Omental fat pad (tissue), 4 donors: ENCODE results near the gene GPR25. TPM values are rescaled to one million over a fixed set of nuclear protein-coding genes. Genes with fewer than 3 reads are reported as not detected.

Source experiments
- ATAC-seq: fragments of 150-250 bp; one replicate; pipeline ENCODE4 v1.9.1; 2016; ENCODE audit warnings: mild to moderate bottlenecking, moderate library complexity; ENCODE audit not compliant: low FRiP score
- DNase-seq: peaks from one replicate; pipeline ENCODE4 v3.0.0-alpha.2; 2019; ENCODE audit warnings: low spot score
- total RNA-seq, 4 donors: library from RNA; depleted of rRNA; stranded (reverse); fragments of >200 nt; gene quantifications; one replicate each; pipeline ENCODE4 v1.1.0, GENCODE V29; 2016
- TF ChIP-seq, protein P1 (sequence below), 3 donors: fragments of 450-650 bp; IDR thresholded peaks; one replicate each; pipeline ENCODE4 v1.5.1; 2016 to 2017; ENCODE audit warnings: antibody characterized with exemption in 3 of 3, mild to moderate bottlenecking in 3 of 3, moderate library complexity in 2 of 3

GPR25 gene
- total RNA-seq, 4 donors from 2014 or later: not detected

DNA sequence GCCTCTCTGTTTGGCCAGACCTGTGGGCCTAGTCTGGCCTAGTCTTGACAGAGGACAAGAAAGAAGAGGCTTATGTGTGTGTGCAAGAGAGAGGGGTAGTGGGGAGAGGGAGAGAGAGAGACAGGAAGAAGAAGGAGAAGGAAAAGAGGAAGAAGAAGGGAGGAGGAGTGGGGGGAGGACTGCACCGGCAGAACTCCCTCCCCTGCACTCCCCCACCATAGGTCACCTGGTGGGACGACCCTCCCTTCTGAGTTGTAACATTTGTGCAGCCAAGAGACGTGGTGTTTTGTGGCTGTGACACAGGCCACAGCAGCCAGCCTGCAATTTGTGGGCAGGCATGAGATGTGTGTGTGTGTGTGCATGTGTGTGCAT, 26.2 kb downstream of the GPR25 start:
- TF ChIP-seq, protein P1, sequence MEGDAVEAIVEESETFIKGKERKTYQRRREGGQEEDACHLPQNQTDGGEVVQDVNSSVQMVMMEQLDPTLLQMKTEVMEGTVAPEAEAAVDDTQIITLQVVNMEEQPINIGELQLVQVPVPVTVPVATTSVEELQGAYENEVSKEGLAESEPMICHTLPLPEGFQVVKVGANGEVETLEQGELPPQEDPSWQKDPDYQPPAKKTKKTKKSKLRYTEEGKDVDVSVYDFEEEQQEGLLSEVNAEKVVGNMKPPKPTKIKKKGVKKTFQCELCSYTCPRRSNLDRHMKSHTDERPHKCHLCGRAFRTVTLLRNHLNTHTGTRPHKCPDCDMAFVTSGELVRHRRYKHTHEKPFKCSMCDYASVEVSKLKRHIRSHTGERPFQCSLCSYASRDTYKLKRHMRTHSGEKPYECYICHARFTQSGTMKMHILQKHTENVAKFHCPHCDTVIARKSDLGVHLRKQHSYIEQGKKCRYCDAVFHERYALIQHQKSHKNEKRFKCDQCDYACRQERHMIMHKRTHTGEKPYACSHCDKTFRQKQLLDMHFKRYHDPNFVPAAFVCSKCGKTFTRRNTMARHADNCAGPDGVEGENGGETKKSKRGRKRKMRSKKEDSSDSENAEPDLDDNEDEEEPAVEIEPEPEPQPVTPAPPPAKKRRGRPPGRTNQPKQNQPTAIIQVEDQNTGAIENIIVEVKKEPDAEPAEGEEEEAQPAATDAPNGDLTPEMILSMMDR (IDR thresholded peaks at IDR 0.05): no peak
- ATAC-seq (no peak), DNase-seq (no peak)

DNA sequence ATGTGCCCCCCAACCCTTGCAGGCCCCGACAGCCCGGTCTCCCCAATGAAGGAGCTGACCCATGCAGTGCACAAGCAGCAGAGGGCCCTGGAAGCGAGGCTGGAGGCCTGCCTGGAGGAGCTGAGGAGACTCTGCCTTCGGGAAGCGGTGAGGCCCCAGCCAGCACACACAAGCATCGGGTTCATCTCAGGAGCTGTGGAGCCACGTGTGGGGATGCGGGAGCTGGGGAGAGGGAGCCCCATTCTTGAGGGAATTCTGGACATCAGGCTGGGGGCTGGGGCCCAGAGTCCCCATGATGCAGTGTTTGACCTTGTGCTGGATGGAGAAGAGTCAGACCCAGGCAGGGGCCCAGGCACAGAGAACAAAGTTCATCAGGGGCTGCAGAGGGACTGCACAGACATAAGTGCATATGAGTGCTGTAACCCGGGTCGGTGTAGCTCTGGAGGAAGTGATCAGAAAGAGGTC, 26.7 kb downstream of the GPR25 start:
- DNase-seq (no peak), ATAC-seq (no peak)
- TF ChIP-seq, protein P1 (IDR thresholded peaks at IDR 0.05): no peak

DNA sequence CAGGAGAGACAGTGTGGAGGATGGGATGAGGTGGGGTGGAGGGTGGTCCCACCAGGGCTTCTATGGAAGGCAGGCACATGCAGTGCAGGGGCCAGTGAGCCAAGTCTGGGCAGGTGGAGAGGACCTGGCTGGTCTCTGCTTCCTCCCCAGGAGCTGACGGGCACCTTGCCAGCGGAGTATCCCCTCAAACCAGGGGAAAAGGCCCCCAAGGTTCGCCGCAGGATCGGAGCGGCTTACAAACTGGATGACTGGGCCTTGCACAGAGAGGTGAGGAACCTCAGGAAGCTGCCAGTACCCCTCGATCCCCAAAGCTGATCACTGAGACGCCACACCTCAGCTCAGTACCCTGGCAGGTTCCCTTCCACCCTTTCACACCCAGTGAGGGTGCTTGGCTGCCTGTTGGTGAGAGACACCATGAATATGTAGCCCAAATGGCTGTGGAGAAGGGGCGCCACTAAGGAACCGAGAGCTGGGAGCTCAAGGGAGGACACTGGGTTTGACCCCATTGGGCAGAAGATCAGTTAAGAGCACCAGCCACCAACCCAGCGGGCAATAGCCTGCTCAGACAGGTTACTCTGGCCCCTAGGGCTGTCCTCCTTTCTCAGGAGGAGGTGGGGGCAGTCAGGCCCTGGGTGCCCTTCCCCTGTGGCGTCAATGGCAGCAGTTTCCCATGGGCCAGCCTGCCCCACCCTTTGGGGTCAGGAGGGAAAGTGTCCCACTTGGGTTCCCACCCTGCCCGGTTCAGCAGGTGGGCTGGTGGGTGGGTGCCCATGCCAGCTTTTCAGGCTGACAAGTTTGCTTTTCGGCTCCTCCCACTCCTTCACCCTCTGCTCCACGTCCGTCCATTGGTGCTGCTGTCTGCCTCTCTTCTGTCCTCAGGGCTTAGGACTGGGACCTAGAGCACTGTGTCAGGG, 27.4 kb downstream of the GPR25 start:
- DNase-seq: no peak
- no peak for ATAC-seq
- TF ChIP-seq, protein P1 (IDR thresholded peaks at IDR 0.05): no peak

DNA sequence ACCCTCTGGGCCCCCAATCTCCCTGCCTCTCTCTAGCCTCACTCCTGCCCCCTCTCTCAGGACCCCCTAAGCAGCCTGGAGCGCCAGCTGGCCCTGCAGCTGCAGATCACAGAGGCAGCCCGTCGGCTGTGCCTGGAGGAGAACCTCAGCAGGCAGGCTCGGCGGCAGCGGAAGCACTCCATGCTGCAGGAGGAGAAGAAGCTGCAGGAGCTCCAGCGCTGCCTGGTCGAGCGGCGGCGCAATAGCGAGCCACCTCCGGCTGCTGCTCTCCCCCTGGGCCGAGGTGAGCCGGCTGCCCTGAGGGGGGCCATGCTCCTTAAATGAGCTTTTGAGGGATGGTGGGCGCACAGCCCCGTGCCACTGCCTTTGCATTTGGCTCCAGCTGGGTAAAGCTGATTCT, 28.1 kb downstream of the GPR25 start:
- TF ChIP-seq, protein P1 (IDR thresholded peaks at IDR 0.05): no peak
- no peak for ATAC-seq
- no peak for DNase-seq

DNA sequence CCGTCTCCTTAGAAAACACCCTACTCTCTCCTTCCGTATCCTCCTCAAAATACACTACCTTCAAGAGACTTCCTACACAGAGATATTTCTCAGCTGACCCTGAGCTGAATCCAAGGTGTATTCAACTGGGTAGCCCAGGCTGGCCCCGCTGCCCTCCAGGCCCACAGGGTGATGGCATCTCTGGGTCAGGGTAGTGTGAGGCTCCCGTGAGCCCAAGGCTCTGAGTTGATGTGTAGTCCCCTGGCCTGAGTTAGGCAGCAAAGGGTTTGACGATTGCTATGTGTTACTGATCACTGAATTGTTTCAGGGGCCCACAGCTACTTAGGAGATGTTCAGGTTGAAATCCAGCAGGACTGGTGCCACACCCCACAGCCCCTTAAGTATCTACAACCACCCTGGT, 28.6 kb downstream of the GPR25 start:
- ATAC-seq: no peak
- TF ChIP-seq, protein P1 (IDR thresholded peaks at IDR 0.05): no peak
- DNase-seq: no peak

DNA sequence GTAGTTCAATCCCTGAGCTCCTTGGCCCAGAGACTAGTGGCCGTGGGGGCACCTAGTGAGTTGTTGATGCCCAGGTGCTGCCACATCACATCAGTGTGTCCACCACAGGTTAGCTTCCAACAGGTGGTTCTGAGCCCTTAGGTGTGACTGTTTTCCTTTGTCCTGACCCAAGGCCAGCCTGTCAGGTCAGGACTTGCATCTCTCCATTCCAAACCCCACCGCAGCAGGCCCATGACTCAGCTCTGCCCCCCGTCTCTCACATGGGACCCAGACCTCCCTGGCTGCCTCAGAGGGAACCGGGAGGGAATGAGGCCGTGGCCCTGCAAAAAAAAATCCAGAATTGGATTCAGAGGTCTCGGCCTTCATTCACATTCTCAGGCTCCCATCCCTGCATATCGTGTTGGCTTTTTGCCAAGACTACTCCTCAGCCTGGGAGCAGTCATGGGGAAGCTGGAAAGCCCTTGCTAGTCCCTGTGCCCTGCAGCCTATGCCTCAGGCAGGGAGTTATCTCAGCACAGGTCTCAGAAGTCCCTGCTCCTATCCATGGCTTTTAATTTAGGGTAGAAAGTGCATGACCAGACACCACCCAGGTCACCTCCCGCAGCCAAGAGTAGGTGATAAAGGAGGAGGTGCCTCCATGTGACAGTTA, 29.1 kb downstream of the GPR25 start:
- TF ChIP-seq, protein P1 (IDR thresholded peaks at IDR 0.05): no peak
- DNase-seq: no peak
- ATAC-seq: no peak
